HG03342 (cell line): ENCODE measurements around the gene CRABP2.

Source experiments
- ATAC-seq: cut with Tn5 transposase; IDR thresholded peaks from one replicate; pipeline ENCODE4 v1.9.1; 2021; ENCODE audit warnings: mild to moderate bottlenecking, moderate library complexity; ENCODE audit not compliant: unreplicated experiment

CRABP2 gene

GRCh38 chr1:156709757-156710489 lies 4.5 kb upstream of the CRABP2 start:
- no peak for ATAC-seq

GRCh38 chr1:156709031-156709430 lies 3.6 kb upstream of the CRABP2 start:
- ATAC-seq: no peak

- ATAC-seq: no peak
Measured at GRCh38 chr1:156708218-156708661, 2.9 kb upstream of the CRABP2 start.

- no peak for ATAC-seq
Measured at GRCh38 chr1:156707417-156708217, 2.2 kb upstream of the CRABP2 start.

DNA sequence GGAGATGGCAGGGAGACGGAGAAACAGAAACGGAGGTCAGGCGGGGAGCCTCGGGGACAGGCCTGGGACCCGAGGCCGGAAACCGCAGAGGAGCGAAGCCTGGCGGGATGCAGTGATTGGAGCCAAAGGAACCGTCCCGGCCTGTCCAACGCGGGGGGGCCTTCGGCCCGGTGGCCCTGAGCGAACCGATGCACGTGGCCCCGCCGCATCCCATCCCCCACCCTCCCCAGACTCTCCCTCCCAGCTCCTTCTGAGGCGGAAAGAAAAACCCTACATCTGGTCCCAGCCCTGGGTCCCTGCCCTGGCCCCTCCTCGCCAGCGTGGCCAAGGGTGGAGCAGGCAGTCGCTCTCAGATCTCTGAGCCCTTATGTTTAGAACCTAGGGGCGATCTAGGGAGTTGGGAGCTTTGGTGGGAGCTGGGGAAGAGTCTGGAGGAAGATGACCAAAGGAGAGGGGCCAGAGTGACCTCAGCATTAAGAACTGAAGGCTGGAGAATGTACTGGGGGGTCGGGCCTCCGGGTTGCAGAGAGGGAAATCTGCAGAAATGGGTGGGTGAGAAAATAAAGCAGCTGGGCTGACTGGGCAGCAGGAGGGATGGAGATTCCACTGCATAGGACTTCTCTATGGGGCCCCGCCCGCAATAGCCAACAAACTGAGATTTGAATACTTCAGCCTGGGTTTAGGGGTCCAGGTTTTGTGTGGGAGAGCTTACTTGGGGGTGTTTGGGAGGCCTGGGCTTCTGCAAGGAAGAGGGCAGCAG lies 1.5 kb upstream of the CRABP2 start:
- no peak for ATAC-seq

DNA sequence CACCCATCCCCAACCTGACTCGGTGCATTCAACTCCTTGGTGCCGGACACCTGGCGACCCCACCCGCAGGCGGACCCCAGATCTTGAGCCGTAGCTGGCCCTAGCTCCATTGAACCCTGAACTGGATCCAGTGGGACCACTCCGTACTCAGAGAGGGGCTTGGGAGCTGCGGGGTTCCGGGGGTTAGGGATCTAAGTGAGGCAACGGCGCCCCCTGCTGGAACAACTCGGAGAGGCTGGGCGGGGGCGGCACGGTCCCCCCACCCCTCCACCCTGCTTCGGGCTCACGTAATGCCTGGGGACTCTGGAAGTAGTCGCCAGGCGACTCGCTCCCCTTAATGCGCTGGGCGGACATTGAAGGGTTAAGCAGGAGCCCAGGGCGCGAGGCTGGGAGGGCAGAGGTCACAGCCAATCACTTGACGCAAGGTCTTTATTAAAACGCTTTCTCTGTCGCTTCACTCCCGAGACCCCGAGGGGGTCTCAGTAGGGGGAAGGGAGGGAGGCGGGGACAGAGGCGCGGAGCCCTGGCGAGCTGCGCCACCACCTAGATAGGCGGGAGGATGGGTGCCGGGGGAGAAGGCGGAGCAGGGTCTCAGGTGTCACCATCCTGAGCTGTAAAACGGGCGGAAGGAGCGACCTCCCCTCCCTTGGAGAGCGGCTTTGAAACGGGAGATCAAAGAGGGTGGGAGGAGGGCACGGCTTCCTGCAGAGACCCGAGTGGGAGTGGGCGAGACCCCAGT lies 704 bp upstream of the CRABP2 start:
- ATAC-seq: no peak

DNA sequence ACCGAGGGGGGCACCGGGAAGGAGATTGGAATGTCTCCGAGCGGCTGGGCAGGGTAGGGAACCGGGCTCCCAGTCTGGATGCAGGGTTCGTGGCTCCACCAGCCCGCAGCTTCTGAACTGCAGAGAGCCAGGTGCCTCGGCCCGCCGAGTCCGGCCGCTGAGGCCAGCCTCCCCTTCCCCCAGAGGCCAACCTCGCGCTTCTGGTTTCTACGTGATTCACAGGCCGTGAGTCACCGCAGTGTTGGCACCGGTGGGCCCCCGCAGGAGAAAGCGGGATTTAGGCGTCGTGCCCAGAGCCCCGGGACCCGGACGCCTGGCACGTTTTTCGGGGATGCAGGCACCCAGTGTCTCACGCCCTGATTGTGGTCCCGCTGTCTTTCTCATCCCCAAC lies 458 bp downstream of the CRABP2 start:
- no peak for ATAC-seq

DNA sequence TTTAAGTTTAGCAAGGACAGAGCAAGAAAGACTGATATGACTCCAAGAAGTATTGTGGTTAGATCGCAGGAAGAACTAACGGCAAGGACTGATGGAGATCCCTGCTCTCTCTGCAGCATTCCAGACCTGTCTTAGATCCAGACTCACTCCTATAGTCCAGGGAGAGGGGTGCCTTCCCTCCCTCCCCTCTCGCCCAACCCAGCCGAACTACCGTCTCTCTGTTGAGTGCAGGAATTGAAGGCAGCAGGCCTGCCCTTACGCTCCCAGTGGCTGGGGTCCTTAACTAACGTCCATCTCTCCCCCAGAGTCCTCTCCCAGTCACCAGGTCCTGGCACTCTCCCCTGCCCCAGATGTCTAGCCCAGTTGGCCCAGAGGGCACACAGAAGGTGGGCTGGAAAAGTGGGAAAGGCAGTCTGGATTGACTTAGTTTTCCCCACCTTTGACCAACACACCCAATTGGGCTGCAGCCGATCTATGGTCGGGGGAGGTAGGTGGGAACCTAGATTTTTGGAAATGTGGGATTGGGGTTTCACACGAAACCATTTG lies 1.1 kb downstream of the CRABP2 start:
- ATAC-seq: no peak

DNA sequence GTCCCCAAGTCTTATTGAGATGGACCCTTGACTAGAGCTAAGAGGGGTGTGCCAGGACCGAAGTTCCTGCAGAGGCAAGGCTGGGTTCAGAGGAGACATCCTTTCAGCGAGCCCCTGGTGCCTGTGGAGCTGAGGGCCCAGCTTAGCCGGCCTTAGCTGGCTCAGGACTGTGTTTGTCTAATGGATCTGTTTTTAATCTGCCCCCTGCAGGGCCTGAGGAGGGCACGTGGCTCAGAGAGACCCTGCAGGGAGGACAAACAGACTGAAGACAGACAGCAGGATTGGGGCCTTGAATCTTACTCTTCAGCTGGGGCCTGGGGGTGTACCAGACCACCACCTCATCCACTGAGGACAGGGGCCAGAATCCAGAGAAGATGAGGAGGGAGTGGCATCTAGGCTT lies 1.6 kb downstream of the CRABP2 start:
- no peak for ATAC-seq

- no peak for ATAC-seq
Measured at GRCh38 chr1:156703336-156703735, 2.0 kb downstream of the CRABP2 start.

DNA sequence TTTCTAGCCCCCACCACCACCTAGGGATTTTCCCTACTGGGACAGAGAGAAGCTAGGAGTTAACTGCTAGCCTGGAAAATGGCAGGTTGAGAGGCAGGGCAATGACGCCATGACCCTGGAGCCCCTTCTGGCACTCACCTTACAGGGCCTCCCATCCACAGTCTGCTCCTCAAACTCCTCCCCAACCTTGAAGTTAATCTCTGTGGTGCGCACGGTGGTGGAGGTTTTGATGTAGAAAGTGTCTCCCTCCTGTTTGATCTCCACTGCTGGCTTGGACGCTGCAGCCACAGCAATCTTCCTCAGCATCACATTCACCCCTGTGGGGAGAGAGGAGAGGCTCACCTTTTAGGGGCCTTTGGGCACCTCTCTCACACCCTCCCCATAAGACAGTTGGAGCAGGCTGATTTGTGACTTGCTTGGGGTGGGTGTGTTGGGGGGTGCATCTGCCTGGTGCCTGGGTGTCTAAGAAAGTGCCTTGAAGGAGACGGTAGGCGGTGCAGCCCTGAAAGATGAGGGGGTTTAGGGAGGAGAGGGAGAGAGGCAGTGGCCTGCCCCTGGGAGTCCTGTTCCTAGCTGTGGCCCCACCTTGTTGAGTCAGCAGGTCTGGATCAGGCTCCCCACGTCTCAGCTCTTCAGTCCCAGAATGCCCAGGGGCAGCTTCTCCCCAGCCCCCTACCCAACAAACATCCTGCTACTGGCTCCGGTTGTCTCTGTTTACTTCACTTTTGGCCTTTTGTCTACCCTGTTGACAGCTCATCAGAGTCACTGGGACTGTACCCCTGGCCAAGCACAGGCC lies 4.4 kb downstream of the CRABP2 start:
- ATAC-seq: no peak

GRCh38 chr1:156698995-156699394 lies 6.4 kb downstream of the CRABP2 start:
- no peak for ATAC-seq

GRCh38 chr1:156697481-156697880 lies 7.9 kb downstream of the CRABP2 start:
- ATAC-seq: no peak

DNA sequence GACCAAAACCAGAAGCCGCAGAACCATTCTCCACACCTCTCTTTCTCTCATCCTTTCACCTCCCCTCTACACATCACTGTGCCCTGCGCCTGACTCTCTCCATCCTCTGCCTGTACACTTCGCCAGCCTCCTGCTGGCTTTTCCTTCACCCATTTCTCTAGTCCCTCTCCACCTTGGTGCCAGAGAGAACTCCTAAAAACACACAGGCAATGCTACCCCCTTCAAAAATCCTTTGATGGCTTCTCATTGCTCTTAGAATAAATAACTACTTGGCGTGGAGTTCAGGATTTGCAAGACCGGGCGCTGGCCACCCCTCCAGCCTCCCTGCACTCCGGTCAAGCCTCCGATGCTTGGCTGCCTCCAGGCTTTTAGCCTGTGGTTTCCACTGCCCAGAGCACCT lies 8.6 kb downstream of the CRABP2 start:
- ATAC-seq: no peak

DNA sequence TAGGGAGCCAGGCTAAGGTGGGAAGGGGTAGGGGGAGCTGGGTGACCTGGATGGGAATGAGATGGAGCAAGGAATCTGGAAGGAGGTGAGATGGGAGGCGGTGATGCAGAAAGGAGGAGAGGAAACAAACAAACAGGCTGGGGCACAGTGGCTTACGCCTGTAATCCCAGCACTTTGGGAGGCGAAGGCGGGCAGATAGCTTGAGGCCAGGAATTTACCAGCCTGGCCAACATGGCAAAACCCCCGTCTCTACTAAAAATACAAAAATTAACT lies 10.8 kb downstream of the CRABP2 start:
- no peak for ATAC-seq

DNA sequence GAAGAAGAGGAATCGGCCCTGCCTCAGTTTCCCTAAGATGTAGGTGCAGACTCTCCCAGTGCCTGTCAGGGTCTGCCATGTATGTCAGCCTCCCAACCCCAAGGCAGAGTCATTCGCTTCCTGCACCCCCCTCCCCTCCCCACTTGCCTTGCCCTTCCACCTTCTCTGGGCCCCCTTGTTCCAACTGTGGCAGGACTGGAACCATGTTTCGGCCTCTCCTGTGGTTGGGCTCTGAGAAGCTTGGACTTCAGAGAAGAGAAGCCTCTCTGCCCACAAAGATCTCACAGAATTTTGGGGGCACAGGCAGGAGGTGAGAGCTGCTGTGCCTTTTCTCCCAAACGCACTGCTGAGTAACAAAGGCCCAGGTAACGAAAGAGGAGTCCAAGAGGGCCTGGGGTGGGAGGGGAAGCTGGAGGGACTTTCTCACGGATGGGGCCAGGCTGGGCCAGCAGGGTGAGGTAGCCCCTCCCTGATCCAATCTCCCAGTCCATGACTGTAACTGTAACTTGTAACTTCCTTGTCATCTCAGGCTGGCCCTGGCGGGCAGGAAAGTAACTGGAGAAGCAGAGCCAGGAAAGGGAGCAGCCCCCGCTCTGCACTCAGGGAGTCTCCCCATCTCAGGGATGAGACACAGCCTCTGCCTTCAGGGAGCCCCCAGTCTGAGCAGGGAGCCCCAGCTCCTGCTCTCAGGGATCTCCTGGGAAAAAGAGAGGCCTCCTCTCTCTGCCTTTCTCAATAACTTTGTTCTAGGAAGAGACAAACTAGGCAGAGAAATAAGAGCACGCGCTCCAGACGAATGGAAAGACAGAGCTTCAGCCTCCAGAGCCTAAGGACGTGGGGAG lies 11.3 kb downstream of the CRABP2 start:
- ATAC-seq: no peak

DNA sequence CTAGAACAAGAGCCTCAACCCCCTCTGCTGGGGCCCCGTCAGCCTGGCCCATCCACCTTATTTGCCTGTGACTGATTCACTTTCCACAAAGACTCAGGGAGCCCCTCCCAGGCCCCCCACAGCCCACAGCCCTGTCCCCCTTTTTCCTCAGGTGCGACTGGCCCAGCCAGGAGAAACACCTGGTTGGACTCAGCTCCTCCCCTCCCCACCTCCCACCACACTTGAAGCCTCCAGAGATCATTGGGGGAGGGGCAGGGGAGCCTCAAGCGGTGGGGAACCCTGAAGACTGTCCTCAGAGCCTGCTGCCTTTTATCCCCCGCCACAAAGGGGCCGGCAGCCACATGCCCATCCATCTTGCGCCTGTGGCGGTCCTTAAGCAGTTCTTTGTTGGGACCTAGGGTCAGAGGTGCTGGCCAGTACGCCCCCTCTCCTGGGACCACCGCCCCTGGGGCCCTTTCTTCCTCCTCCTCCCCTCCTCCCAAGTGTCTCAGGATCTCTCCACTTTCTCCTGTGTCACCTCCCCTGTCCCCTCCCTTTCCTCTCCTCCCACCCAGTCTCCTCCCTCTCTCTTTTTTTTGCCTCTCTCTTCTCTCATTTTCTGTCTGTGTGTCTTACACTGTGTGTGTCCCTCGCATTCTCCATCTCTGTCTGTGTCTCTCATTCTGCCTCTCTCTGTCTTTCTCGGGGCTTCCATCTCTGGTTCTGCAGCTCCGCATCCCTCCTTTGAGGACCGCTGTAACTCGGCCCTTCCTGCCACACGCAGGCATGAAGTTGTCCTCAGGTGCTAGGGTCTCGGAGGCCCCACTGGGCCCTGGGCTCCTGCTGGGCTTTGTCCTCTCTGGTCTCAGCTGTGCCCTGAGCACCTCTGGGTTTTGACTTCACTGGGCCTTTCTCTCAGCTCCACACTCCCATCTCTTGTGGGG lies 12.2 kb downstream of the CRABP2 start:
- ATAC-seq: no peak

GRCh38 chr1:156692441-156692924 lies 12.9 kb downstream of the CRABP2 start:
- no peak for ATAC-seq
